Frontal cortex (tissue), 4 donors: ENCODE results near the gene TDRKH. TPM values are rescaled to one million over a fixed set of nuclear protein-coding genes. Genes with fewer than 3 reads are reported as not detected.
A peak's percentile ranks its signal among the peaks of the same experiment; 100 is the strongest.
"Not testable (repeated sequence)": the region's sequence is repeated elsewhere in the genome, so short reads cannot be mapped to it uniquely, and the experiment has no call there.

Experiments used
- DNase-seq, 2 donors: peaks; one replicate each; pipeline ENCODE4 v3.0.0; 2012; ENCODE audit warnings: low spot score in 2 of 2
- FAIRE-seq: peaks from 2 replicates; lab custom pipeline; 2012; peaks lifted over from hg19 to GRCh38; lab: Jason Lieb, UNC
- total RNA-seq: library from RNA; depleted of rRNA; stranded (reverse); fragments of >200 nt; gene quantifications from one replicate; pipeline ENCODE4 v1.2.3, GENCODE V29; 2014
- donor health status: control.
- donor health status: control.
- donor health status: control.

Gene TDRKH
- total RNA-seq, 1 donor from 2014 or later = 17.1 TPM

DNA sequence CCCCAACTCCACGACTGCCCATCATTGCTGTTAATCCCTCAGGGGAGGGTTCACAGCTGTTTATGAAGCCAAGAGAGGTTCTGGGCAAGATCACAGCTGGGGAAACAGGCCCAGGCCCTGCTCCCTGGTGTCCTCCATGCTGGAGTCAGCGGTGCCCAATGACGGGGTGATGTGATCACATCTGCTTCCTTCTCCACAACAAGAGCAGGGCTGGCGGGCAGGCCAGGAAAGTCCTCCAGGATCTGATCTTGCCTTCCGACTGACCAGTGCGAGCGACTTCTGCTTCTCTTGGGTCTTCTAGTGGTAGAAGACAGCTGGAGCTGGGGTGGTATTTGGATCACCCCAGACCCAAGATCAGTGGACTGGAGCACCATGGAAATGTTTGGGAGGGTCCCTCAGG lies 15.9 kb upstream of the TDRKH start:
- FAIRE-seq (no peak), DNase-seq (no peak)

DNA sequence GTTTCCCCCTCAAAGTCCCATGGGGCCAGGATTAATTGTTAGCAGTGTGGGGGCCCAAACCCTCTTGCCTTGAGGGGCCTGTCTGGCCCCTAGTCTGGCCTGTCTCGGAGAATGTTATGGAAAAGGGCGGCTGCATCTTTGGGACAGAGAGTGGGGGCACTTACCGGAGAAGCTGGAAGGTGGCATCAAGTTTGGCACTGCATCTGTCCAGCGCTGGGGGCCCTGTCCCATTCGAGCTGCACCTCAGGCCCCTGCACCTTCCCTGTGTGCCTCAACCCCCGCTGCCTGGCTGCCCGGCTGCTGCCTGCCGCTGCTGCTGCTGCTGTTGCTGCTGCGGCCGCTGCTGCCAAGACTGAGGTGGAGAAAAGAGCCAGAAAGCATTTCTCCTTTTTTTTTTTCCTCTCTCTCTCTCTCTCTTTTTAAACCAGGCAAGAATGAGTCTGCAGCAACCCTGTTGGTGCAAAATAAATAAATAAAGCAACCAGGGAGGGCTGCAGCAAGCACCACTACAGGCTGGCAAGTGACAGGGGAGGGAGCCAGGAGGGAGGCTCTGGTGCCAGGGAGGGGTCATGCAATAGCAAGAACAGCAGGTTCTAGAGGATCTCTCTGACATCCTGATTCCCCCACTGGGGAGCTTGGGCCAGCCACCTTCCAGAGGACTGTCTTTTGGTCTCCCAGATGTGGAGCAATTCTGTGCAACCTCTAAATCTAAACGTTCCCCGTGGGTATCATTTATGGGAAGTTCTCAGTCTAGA lies 14.9 kb upstream of the TDRKH start, which contains the start of gene LINGO4:
TSS of gene LINGO4 (minus strand) at position 354 of the 755 bp plus-strand sequence. CDS start 2,715 bp downstream, outside the sequence.
- FAIRE-seq = no peak

DNA sequence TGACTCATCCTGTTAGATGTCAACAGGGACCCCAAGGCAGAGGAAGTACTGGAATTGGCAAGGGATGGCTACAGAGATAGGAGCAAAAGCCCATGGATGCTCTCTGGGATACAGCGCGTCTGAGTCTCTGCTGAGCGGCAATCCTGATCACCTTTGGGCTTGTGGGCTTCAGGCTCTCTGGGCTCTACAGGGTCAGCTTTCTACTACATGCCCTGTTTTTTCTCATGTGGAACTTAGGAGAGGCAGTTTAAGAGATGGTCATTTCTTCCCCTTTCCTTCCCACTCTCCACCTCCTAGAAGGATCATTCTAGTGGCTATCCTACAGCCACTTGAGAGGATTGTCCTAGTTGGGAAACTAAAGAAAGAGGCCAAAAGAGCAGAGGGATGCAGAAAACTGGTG lies 13.6 kb upstream of the TDRKH start:
- FAIRE-seq = no peak
- DNase-seq = no peak

More for the DNA sequence above, 14.9 kb upstream of the TDRKH start, which contains the start of gene LINGO4:
- no peak for DNase-seq

DNA sequence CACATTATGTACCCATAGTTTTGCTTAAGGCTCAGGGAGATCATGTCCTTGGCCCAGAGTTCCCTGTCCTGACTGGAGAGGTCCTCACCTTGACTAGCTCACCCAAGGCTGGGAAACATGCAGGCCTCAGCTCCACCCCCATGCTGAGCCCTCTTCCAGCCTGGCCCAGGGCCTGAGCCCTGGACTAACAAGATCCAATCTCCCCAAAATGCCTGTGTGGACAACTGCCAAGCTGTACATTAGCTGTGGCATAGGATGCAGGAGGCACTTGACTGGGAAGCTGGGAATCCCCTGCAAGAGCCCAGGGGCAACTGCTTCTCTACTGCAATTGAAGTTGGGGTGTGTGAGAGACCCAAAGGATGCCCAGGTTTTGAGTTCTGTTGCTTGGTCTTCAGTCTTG lies 12.9 kb upstream of the TDRKH start:
- DNase-seq = no peak
- no peak for FAIRE-seq

DNA sequence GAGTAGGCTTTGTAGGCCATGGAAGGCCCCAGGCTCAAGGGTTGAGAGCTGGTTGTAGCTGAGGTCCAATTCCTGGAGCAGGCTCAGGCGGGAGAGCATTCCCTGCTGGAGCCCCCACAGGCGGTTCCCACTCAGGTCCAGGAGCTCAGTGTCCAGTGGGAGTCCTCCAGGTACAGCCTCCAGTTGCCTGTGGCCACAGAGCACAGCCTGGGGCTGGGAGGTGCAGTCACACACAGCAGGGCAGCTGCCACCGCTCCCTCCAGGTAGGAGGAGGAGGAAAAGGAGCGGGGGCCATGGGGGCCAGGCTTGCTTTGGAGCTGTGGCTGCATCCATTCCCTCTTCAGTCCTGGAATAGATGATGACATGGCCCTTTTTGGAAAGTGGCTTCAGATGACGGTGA lies 12.1 kb upstream of the TDRKH start:
- no peak for FAIRE-seq

DNA sequence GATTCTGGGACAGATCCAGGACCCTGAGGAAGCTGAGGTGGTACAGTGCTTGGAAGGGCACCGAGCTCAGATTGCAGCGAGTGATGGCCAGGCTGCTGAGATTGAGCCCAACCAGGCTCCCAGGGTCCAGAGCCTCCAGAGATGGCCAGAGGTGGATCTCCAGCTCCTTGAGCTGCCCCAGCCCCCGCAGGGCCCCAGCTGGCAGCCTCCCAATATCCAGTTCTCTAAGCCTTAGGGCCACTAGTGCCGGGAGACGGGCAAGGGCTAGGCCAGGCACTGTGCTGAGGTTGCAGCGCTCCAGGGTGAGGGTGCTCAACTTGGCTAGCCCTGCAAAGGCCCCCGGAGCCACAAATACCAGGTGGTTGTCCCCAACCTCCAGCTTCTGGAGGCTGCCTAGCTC lies 11.5 kb upstream of the TDRKH start:
- FAIRE-seq = no peak
- DNase-seq = no peak

More for the DNA sequence above, 12.1 kb upstream of the TDRKH start:
- no peak for DNase-seq

DNA sequence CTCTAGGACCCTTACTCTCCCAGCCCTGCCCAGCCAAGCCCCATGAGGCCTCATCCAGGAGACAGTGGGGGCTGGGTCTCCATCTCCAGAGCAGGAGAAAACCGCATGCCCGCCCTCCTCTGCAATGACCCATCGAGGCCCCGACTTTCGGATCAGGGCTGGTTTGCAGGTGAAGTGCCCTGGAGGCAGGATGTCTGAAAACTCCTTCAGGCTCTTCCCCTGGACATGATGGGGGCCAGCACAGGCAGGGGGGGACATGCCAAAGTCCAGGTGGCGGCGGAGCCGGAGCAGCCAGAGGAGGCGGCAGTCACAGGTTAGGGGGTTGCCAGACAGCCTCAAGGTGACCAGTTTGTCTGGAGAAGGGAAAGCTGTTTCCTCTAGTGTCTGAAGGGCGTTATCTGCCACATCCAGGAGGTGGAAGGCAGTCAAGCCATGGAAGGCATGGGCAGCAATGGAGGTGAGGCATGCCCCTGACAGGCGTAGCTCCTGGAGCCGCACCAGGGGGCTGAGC lies 11.1 kb upstream of the TDRKH start:
- no peak for FAIRE-seq
- DNase-seq = no peak

DNA sequence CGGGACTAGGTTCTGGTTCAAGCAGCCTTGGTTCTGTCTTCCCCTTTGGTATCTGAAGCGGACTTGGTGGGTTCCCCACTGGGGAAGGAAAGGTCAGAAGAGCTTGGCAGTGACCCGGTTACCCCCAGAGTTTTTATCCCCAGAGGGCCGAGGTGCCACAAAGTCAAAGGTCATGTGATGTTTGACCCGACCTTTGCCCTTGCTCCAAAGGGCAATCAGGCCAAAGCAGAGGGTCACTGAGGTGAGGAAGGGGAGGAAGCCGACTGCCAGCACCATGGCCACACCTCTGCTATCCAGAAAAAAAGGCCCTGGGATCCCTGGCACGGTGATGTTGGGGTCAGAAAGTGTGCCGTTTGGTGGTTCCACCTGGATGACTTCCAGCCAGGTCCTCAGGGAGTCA lies 10.5 kb upstream of the TDRKH start:
- DNase-seq = no peak

DNA sequence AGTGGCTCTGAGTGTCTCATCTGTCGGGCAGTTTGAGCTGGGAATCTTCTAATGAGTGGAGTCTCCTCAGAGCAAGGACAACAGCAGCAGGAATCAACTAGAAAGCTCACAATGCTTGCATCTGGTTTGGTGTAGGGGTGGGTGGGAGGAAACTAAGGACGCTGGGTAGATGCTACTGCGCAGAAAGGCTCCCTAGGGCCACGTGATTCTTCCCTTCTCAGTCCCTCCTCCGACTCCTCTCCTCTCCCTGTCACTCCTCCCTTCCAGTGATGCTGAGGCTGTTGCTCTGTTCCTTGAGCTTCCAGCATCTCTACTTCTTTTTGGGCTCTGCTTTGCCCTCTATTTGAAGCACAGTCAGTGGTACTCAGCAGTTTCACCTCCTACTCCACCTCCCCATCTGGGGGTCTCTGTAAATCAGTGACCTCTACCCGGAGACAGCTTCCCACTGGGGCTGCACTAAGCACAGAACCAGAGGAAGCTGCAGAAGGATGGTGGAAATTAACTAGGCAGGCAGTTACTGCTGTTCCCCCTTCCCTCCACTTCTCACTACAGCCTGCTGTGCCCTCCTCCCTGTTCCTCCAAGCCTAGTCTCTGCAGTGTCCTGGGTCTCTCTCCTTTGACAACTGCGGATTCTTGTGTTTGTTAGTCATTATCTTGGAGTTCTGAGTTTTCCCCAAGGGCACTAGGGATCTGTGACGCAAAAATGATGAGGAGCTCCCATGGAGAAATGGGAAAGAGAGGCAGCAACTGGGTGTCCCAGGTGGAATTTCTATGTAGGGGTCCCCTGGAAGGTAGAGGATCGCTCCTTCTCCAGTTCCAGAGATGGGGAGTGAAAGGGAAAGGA lies 9.1 kb upstream of the TDRKH start:
- FAIRE-seq = no peak
- DNase-seq = no peak

More for the DNA sequence above, 10.5 kb upstream of the TDRKH start:
- no peak for FAIRE-seq

DNA sequence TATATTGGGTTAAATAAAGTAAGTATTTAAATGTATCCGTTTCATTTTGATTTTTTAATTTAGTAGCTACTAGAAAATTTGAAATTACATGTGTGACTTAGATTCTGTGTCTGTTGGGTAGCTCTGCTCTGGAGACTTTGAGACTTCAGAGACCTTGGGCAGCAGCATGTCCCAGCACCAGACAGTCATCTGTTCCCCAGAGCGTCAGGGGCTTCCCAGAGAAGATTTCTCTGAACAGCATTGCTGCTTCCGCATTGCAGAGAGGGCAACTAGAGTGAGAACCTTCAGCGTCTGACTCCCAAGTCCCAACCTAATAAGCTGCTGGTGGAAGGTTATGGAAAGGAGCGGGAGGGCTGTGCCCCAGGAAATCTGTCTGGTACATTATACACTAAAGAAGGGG lies 8.3 kb upstream of the TDRKH start:
- FAIRE-seq = no peak
- no peak for DNase-seq

DNA sequence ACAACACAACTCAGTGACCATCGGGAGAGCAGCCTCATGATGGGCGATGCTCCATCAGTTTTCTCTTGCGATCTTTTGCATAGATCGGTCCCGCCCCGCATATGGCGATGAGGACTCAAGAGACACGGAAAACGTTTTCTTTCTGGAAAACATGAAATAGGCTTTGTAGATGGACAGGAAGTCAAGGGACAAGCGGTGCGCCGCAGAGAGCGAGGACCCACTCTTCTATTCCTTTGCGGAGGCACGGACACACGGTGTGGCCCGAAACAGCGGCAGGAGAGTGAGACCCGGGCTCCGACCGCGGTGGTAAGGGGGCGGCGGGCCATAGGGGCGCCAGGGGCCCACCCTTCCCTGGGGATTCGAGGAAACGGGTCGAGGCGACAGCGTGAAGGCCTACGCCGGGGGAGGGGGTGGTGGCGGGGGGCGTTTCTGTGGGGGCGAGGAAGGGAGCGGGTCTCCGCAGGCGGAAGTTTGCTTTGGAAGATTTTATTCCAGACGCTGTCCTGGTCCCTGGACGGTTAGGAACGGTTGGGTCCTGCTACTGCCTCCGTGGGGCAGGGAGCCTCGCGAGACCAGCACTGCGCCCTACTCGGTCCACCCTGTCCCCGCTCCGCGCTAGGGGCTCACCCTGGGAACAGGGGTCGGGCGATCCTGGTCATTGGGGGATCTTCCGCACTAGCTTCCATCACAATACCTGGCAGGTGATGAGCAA lies 796 bp upstream of the TDRKH start:
- FAIRE-seq (no peak), DNase-seq (no peak)

DNA sequence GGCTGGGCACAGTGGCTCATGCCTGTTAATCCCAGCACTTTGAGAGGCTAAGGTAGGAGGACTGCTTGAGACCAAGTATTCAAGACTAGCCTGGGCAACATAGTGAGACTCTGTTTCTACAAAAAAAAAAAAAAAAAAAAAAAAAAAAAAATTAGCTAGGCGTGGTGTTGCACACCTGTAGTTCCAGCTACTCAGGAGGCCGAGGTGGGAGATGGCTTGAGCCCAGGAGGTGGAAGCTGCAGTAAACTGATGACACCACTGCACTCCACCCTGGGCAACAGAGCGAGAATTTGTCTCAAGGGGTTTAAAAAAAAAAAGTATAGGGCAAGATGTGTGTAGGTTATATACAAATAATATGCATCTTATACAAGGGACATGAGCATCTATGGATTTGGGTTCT lies 2.6 kb downstream of the TDRKH start:
- no peak for FAIRE-seq
- DNase-seq = no peak

DNA sequence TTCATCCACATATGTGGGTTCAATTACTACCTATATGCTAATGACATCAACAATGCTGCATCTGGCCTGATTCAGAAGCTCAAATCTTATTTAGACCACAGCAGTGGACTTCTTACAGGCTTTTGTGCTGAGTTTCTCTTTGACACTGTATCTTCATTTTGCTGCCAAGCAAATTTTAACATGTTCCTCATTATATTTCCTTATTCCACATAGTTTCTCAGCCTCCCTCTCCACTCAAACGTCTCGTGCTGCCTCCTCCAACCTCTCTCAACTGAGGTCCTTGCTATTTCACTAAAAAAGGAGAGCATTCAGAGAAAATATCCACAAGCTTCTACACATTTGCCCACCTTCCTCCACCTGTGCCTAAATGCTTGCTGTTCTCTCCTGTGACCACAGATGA lies 6.5 kb downstream of the TDRKH start:
- FAIRE-seq = no peak
- no peak for DNase-seq

DNA sequence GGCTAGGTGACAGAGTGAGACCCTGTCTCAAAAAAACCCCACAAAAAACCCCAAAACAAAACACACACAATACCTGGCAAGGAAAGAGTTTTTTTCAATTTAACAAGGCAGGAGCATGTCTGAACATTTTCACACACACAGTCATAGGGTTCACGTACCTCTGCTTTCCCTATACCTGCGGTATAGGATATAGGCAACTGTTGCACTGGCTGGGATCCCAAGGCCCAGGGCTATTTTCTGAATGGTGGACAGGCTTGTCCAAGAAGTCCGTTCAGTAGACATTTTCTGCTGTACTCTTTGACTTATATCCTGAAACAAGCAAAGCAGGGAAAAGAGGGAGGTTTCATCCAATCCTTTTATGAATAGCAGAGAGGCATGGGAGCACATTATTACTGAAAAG lies 7.6 kb downstream of the TDRKH start:
- FAIRE-seq (no peak), DNase-seq (no peak)

DNA sequence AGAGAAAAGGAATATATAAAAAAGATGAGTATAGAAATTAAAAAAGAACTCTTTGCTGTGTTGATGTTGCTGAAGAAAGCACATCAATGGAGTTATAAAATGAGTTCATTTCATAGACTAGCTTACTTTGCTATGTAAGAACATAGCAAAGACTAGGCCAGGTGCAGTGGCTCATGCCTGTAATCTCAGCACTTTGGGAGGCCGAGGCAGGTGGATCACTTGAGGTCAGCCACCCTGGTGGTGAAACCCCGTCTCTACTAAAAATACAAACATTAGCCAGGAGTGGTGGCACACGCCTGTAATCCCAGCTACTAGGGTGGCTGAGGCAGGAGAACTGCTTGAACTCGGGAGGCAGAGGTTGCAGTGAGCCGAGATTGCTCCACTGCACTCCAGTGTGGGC lies 8.3 kb downstream of the TDRKH start:
- DNase-seq, FAIRE-seq: not testable (repeated sequence)

DNA sequence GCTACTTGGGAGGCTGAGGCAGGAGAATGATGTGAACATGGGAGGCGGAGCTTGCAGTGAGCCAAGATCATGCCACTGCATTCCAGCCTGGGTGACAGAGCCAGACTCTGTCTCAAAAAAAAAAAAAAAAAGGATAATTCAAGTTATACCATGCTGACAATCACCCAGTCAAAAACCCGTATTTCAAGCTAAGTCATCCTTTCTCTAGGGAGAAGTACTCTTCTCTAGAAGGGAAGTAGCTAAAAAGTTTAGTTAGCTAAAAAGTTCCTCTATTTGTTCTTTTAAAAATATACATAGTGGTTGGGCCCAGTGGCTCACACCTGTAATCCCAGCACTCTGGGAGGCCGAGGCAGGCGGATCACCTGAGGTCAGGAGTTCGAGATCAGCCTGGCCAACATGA lies 9.6 kb downstream of the TDRKH start:
- FAIRE-seq, DNase-seq: not testable (repeated sequence)

DNA sequence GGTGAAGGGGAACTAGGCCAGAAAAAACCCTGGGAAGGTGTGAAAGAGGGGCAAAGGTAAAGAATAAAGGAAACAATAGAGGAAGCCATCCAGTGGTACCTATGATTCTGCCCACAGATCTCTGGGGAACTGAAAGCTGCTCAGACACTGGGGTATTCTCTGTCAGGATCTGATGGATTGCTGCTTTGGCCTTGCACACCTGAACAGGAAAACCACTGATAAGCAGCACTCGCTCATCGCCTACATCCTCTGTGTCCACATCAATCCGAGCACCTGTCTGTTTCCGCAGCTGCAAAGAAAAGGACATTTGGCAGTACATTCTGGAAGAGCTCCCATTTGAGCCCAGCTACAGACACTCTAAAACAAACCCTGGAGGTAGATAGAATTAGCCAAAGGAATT lies 10.4 kb downstream of the TDRKH start:
- DNase-seq (no peak), FAIRE-seq (no peak)

DNA sequence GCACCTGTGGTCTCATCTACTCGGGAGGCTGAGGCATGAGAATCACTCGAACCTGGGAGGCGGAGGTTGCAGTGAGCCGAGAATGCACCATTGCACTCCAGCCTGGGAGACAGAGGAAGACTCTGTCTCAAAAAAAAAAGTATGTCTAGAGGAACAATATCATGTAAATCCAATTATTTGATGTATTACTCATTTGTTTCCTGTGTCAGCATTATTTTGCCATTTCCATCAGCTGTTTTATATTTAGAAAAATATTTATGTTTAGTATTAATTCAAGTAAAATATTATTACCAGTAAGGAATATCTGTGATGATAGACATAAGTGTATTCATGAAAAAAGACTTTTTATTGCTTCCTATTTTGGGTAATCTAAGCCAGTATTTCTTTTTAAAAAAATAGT lies 13.0 kb downstream of the TDRKH start:
- FAIRE-seq (peak; percentile 34), DNase-seq (no peak)

DNA sequence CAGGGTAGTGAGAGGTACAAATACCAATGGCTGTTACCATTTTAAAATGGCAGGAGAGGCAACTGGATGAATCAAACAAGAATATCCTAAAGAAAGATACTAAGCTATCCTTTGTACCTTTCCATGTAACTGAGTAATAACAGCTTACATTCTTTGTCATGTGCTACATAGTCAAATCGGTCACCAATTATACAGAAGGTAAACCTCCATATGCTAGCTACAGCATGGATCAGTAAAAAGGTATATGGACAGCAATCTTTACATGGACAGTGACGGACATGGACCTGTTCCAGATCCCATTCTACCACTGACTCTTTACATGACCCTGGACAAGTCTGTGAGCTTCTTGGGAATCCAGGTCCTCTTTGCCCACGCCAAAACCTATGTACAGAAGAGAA lies 13.6 kb downstream of the TDRKH start:
- no peak for DNase-seq
- FAIRE-seq = no peak
